GM18511 (cell line): Measurements from ENCODE around the gene FBXL17.

Source experiments
- ATAC-seq: cut with Tn5 transposase; IDR thresholded peaks from one replicate; pipeline ENCODE4 v1.9.1; 2021; ENCODE audit warnings: mild to moderate bottlenecking, moderate library complexity; ENCODE audit not compliant: unreplicated experiment

Gene FBXL17

GRCh38 chr5:107874795-107875194 is 507.1 kb downstream of the FBXL17 start:
- ATAC-seq, result no peak

GRCh38 chr5:107873877-107874276 is 508.0 kb downstream of the FBXL17 start:
- no peak for ATAC-seq

- no peak for ATAC-seq
Measured at GRCh38 chr5:107871023-107871422, 510.9 kb downstream of the FBXL17 start.

GRCh38 chr5:107869438-107870115 is 512.3 kb downstream of the FBXL17 start:
- no peak for ATAC-seq

GRCh38 chr5:107868650-107869409 is 513.1 kb downstream of the FBXL17 start:
- no peak for ATAC-seq

GRCh38 chr5:107867266-107867665 is 514.6 kb downstream of the FBXL17 start:
- ATAC-seq, result no peak

- ATAC-seq, result no peak
Measured at GRCh38 chr5:107864793-107865192, 517.1 kb downstream of the FBXL17 start.

GRCh38 chr5:107863125-107863524 is 518.8 kb downstream of the FBXL17 start:
- ATAC-seq, result no peak

- ATAC-seq, result no peak
Measured at GRCh38 chr5:107861565-107861964, 520.3 kb downstream of the FBXL17 start.

- no peak for ATAC-seq
Measured at GRCh38 chr5:107860044-107860443, 521.9 kb downstream of the FBXL17 start.

GRCh38 chr5:107858788-107859187 is 523.1 kb downstream of the FBXL17 start:
- ATAC-seq, result no peak

- ATAC-seq, result no peak
Measured at GRCh38 chr5:107858324-107858723, 523.6 kb downstream of the FBXL17 start.

GRCh38 chr5:107857785-107858184 is 524.1 kb downstream of the FBXL17 start:
- ATAC-seq, result no peak

GRCh38 chr5:107855171-107855570 is 526.7 kb downstream of the FBXL17 start:
- no peak for ATAC-seq

GRCh38 chr5:107853696-107854095 is 528.2 kb downstream of the FBXL17 start:
- no peak for ATAC-seq

GRCh38 chr5:107853031-107853430 is 528.9 kb downstream of the FBXL17 start:
- ATAC-seq, result no peak

- no peak for ATAC-seq
Measured at GRCh38 chr5:107849118-107849517, 532.8 kb downstream of the FBXL17 start.

- ATAC-seq, result no peak
Measured at GRCh38 chr5:107840592-107840991, 541.3 kb downstream of the FBXL17 start.

- ATAC-seq, result no peak
Measured at GRCh38 chr5:107840161-107840560, 541.7 kb downstream of the FBXL17 start.

GRCh38 chr5:107835096-107835495 is 546.8 kb downstream of the FBXL17 start:
- ATAC-seq, result no peak

- no peak for ATAC-seq
Measured at GRCh38 chr5:107832746-107833145, 549.2 kb downstream of the FBXL17 start.

- ATAC-seq, result no peak
Measured at GRCh38 chr5:107831612-107832395, 550.1 kb downstream of the FBXL17 start.
